ENCODE data around the gene GRIK5.

Gene GRIK5

GRCh38 chr19:41984961-41985360 lies 85.0 kb downstream of the GRIK5 start:
- Histone ChIP-seq H3K4me1 (ENCODE audit: control insufficient read depth in 1 of 2, insufficient read depth in 1 of 2, low read depth in 1 of 2, low read length in 1 of 2) (no peaks in the 10 kb centered on the region), H3K36me3 (no peaks in the 10 kb centered on the region), H3K4me3 (ENCODE audit: low read depth in 1 of 2, low read length in 1 of 2) (no peak overlapping the region), H3K9me3 (no peaks in the 10 kb centered on the region), H3K27ac (no peak overlapping the region), H3K27me3 (no peaks in the 10 kb centered on the region)
- TF ChIP-seq CTCF (IDR thresholded peaks at IDR 0.05) = no peak

GRCh38 chr19:41981724-41982123 lies 88.3 kb downstream of the GRIK5 start:
- Histone ChIP-seq H3K4me1 (ENCODE audit: control insufficient read depth in 1 of 2, insufficient read depth in 1 of 2, low read depth in 1 of 2, low read length in 1 of 2) (no peaks in the 10 kb centered on the region), H3K9me3 (no peaks in the 10 kb centered on the region), H3K27ac (no peak overlapping the region), H3K36me3 (no peaks in the 10 kb centered on the region), H3K4me3 (ENCODE audit: low read depth in 1 of 2, low read length in 1 of 2) (no peak overlapping the region), H3K27me3 (no peaks in the 10 kb centered on the region)
- TF ChIP-seq CTCF (IDR thresholded peaks at IDR 0.05) = no peak

DNA sequence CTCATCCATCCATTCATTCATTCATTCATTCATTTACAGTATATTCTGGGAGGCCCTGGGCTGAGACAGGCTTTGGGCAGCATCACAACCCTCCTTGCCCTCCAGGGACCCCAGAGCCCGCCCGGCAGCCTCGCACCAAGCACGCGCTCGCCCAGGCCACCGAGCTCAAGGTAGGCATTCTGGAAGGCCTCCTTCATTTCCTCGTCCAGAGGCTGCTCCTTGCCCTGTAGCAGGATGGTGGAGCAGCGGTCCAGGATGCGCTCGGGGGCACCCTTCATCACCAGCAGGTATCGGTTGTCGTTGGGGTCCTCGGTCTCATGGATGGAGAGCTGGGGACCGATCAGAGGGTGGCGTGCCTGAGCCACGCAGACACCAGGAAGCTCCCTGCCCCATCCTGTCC lies 91.5 kb downstream of the GRIK5 start:
- TF ChIP-seq CTCF (IDR thresholded peaks at IDR 0.05) = no peak
- no peaks in the 10 kb centered on the region for H3K9me3 ChIP-seq
- H3K27ac ChIP-seq = no peak overlapping the region
- no peaks in the 10 kb centered on the region for H3K27me3 ChIP-seq
- no peaks in the 10 kb centered on the region for H3K36me3 ChIP-seq
- no peak overlapping the region for H3K4me3 ChIP-seq (ENCODE audit: low read depth in 1 of 2, low read length in 1 of 2)
- no peaks in the 10 kb centered on the region for H3K4me1 ChIP-seq (ENCODE audit: control insufficient read depth in 1 of 2, insufficient read depth in 1 of 2, low read depth in 1 of 2, low read length in 1 of 2)

DNA sequence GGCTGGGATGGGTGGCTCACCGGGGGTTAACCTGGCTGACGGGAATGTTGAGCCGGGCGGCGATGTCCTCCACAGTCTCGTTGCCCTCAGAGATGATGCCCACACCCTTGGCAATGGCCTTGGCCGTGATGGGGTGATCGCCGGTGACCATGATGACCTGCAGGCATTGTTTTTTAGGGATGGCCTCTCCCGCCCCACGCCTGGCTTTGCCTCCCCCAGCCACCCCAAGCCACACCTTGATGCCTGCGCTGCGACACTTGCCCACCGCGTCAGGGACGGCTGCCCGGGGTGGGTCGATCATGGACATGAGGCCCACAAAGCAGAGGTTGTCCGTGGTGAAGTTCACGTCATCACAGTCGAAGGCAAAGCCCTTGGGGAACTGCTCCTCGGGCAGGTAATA lies 92.1 kb downstream of the GRIK5 start:
- H3K4me3 ChIP-seq (ENCODE audit: low read depth in 1 of 2, low read length in 1 of 2) = no peak overlapping the region
- no peak overlapping the region for H3K27ac ChIP-seq
- H3K4me1 ChIP-seq (ENCODE audit: control insufficient read depth in 1 of 2, insufficient read depth in 1 of 2, low read depth in 1 of 2, low read length in 1 of 2) = no peaks in the 10 kb centered on the region
- H3K36me3 ChIP-seq = no peaks in the 10 kb centered on the region
- H3K27me3 ChIP-seq = no peaks in the 10 kb centered on the region
- TF ChIP-seq CTCF (IDR thresholded peaks at IDR 0.05) = no peak
- no peaks in the 10 kb centered on the region for H3K9me3 ChIP-seq

DNA sequence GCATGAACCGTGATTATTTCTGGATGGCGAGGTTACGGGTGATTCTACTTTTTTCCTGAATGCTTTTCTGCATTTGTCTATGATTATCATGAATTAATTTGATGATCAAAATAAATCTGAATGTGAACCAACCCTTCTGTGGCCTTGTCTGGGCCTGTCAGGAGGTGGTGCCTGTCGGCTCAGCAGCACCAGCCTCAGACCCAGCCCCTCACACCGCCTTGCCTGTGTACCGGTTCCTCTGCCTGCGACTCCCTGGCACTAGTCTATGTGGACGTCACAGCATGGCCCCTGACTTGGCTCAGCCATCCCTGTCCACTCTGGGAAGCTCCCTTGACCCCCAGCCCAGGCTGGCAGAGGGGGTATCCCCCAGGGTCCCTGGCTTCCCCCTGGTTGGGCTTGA lies 95.4 kb downstream of the GRIK5 start:
- TF ChIP-seq CTCF (IDR thresholded peaks at IDR 0.05) = no peak
- no peak overlapping the region for H3K27ac ChIP-seq

DNA sequence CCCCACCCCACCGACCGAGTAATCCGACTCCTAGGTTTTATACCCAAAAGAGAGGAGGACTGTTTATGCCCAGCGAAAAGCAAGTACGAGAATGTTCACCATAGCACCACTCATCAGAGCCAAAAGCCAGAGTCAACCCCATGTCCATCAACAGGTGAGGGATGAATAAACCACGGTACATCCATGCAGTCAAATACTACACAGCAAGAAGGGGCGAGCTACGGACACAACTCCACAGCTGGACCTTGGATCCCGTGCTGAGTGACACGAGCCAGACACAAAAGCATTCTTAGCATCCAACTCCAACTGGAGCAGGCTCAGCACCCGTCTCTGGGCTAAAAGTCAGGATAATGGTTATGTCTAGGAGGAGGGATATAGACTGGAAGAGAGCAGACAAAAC lies 98.6 kb downstream of the GRIK5 start:
- Histone ChIP-seq H3K27me3 (peaks cover 2% of the 10 kb centered on the region), H3K27ac (no peak overlapping the region), H3K9me3 (no peaks in the 10 kb centered on the region), H3K4me1 (ENCODE audit: control insufficient read depth in 1 of 2, insufficient read depth in 1 of 2, low read depth in 1 of 2, low read length in 1 of 2) (peaks cover 11 to 13% of the 10 kb centered on the region in 2 experiments), H3K36me3 (no peaks in the 10 kb centered on the region), H3K4me3 (ENCODE audit: low read depth in 1 of 2, low read length in 1 of 2) (no peak overlapping the region)
- TF ChIP-seq CTCF (IDR thresholded peaks at IDR 0.05) = no peak

More for the DNA sequence above, 95.4 kb downstream of the GRIK5 start:
- Histone ChIP-seq H3K4me3 (ENCODE audit: low read depth in 1 of 2, low read length in 1 of 2) (no peak overlapping the region), H3K9me3 (no peaks in the 10 kb centered on the region), H3K36me3 (no peaks in the 10 kb centered on the region), H3K4me1 (ENCODE audit: control insufficient read depth in 1 of 2, insufficient read depth in 1 of 2, low read depth in 1 of 2, low read length in 1 of 2) (no peaks in the 10 kb centered on the region), H3K27me3 (no peaks in the 10 kb centered on the region)

Measured in neutrophil (primary cell).